ENCODE data around the gene METTL24. TPM values are rescaled to one million over a fixed set of nuclear protein-coding genes. Genes with fewer than 3 reads are reported as not detected.

Gene METTL24
- total and polyA plus RNA-seq, 4 donors: 0.14 to 2.0 (median 0.91) TPM

- no peak overlapping the region for H3K9ac ChIP-seq (ENCODE audit: low read depth in 1 of 2, low read length in 2 of 2)
- no peak overlapping the region for H3K27ac ChIP-seq (ENCODE audit: low read depth in 1 of 2, low read length in 2 of 2)
- peaks cover 0 to 14% (median 9%) of the 10 kb centered on the region in 4 donors for H3K4me1 ChIP-seq (ENCODE audit: control insufficient read depth in 4 of 4, insufficient read depth in 4 of 4, low read length in 3 of 4)
- 80% methylated on average over 3 of the region's 3 CpGs for WGBS
- TF ChIP-seq JUND (IDR thresholded peaks at IDR 0.05) (no peak), MAX (IDR thresholded peaks at IDR 0.05) (no peak), GABPA (IDR thresholded peaks at IDR 0.05 in 1 of 2, conservative IDR thresholded peaks at IDR 0.05 in 1 of 2) (no peak), CTCF (IDR thresholded peaks at IDR 0.05; ENCODE audit: low read depth, low read length, missing input control) (no peak), HNF4G (IDR thresholded peaks at IDR 0.05) (no peak), RAD21 (IDR thresholded peaks at IDR 0.05) (no peak), TAF1 (conservative IDR thresholded peaks at IDR 0.05) (no peak)
- H3K36me3 ChIP-seq (ENCODE audit: control insufficient read depth in 4 of 4, insufficient read depth in 3 of 4, low read depth in 1 of 4, low read length in 3 of 4): no peaks in the 10 kb centered on the region
- no peak overlapping the region for H3K4me3 ChIP-seq (ENCODE audit: low read depth in 1 of 3, low read length in 3 of 3)
- no peaks in the 10 kb centered on the region for H3K27me3 ChIP-seq (ENCODE audit: control insufficient read depth in 4 of 4, insufficient read depth in 4 of 4, low read length in 3 of 4)
- H3K9me3 ChIP-seq (ENCODE audit: control insufficient read depth in 4 of 4, low read length in 3 of 4): no peaks in the 10 kb centered on the region
- no peak for DNase-seq (ENCODE audit: low spot score)
These were observed 33.6 kb downstream of the METTL24 start for GRCh38 chr6:110324548-110324947.

GRCh38 chr6:110323258-110323657, 34.9 kb downstream of the METTL24 start:
- Histone ChIP-seq H3K4me1 (ENCODE audit: control insufficient read depth in 4 of 4, insufficient read depth in 4 of 4, low read length in 3 of 4) (peaks cover 0 to 12% (median 8%) of the 10 kb centered on the region in 4 donors), H3K9ac (ENCODE audit: low read depth in 1 of 2, low read length in 2 of 2) (no peak overlapping the region), H3K27ac (ENCODE audit: low read depth in 1 of 2, low read length in 2 of 2) (no peak overlapping the region), H3K4me3 (ENCODE audit: low read depth in 1 of 3, low read length in 3 of 3) (no peak overlapping the region), H3K36me3 (ENCODE audit: control insufficient read depth in 4 of 4, insufficient read depth in 3 of 4, low read depth in 1 of 4, low read length in 3 of 4) (no peaks in the 10 kb centered on the region), H3K27me3 (ENCODE audit: control insufficient read depth in 4 of 4, insufficient read depth in 4 of 4, low read length in 3 of 4) (no peaks in the 10 kb centered on the region), H3K9me3 (ENCODE audit: control insufficient read depth in 4 of 4, low read length in 3 of 4) (no peaks in the 10 kb centered on the region)
- WGBS: 87% methylated on average over 4 of the region's 4 CpGs
- no peak for DNase-seq (ENCODE audit: low spot score)
- no peak for TF ChIP-seq GABPA (IDR thresholded peaks at IDR 0.05 in 1 of 2, conservative IDR thresholded peaks at IDR 0.05 in 1 of 2)
- no peak for TF ChIP-seq SP1 (IDR thresholded peaks at IDR 0.05)
- TF ChIP-seq JUND (IDR thresholded peaks at IDR 0.05): no peak
- TF ChIP-seq MAX (IDR thresholded peaks at IDR 0.05): no peak
- no peak for TF ChIP-seq FOXA2 (IDR thresholded peaks at IDR 0.05)
- TF ChIP-seq HNF4G (IDR thresholded peaks at IDR 0.05): no peak

- Histone ChIP-seq H3K9ac (ENCODE audit: low read depth in 1 of 2, low read length in 2 of 2) (no peak overlapping the region), H3K27ac (ENCODE audit: low read depth in 1 of 2, low read length in 2 of 2) (no peak overlapping the region), H3K4me3 (ENCODE audit: low read depth in 1 of 3, low read length in 3 of 3) (no peak overlapping the region), H3K9me3 (ENCODE audit: control insufficient read depth in 4 of 4, low read length in 3 of 4) (no peaks in the 10 kb centered on the region), H3K4me1 (ENCODE audit: control insufficient read depth in 4 of 4, insufficient read depth in 4 of 4, low read length in 3 of 4) (peaks cover 0 to 12% (median 8%) of the 10 kb centered on the region in 4 donors), H3K27me3 (ENCODE audit: control insufficient read depth in 4 of 4, insufficient read depth in 4 of 4, low read length in 3 of 4) (no peaks in the 10 kb centered on the region), H3K36me3 (ENCODE audit: control insufficient read depth in 4 of 4, insufficient read depth in 3 of 4, low read depth in 1 of 4, low read length in 3 of 4) (no peaks in the 10 kb centered on the region)
- no peak for DNase-seq (ENCODE audit: low spot score)
- 77% methylated on average over 4 of the region's 4 CpGs for WGBS
- no peak for TF ChIP-seq FOXA1 (IDR thresholded peaks at IDR 0.05)
- TF ChIP-seq TAF1 (conservative IDR thresholded peaks at IDR 0.05): no peak
- TF ChIP-seq HNF4G (IDR thresholded peaks at IDR 0.05): no peak
- TF ChIP-seq GABPA (IDR thresholded peaks at IDR 0.05 in 1 of 2, conservative IDR thresholded peaks at IDR 0.05 in 1 of 2): no peak
- TF ChIP-seq RXRA (IDR thresholded peaks at IDR 0.05): no peak
- TF ChIP-seq NR2F2 (IDR thresholded peaks at IDR 0.05): no peak
- TF ChIP-seq EGR1 (IDR thresholded peaks at IDR 0.05; ENCODE audit: low read depth in 2 of 2): no peak
- no peak for TF ChIP-seq CTCF (IDR thresholded peaks at IDR 0.05; ENCODE audit: low read depth, low read length, missing input control)
- no peak for TF ChIP-seq ATF3 (IDR thresholded peaks at IDR 0.05)
- no peak for TF ChIP-seq ZBTB33 (IDR thresholded peaks at IDR 0.05)
- TF ChIP-seq MAX (IDR thresholded peaks at IDR 0.05): no peak
- no peak for TF ChIP-seq JUND (IDR thresholded peaks at IDR 0.05)
- no peak for TF ChIP-seq SP1 (IDR thresholded peaks at IDR 0.05)
These were observed 35.3 kb downstream of the METTL24 start for GRCh38 chr6:110322874-110323242.
